Measurements from ENCODE around the gene SPPL2C. TPM values are rescaled to one million over a fixed set of nuclear protein-coding genes. Genes with fewer than 3 reads are reported as not detected.

Gene SPPL2C
- total and polyA plus RNA-seq, 10 of the 15 experiments (the other 5 are each of a cell fraction or from before 2014, with no cell fraction given) = not detected

DNA sequence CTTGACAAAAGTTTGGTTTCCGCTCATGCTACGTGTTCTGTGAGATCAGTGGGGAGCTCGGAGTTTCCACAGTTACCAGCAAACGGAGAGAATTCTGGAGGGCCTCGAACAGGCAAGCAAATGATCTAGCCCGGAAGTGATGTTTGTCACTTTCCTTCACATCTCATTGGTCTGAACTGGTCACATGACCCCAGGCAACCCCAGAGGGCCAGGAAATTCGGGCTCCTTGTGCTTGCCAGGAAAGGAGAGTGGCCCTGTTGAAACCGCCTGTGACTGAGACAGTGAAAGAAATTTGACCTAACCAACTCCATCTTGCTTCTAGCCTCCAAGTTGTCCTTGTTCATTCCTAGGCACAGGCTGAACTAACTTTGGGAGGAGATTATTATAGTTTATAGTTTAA is 23.0 kb downstream of the SPPL2C start:
- H3K79me2 ChIP-seq (ENCODE audit: control insufficient read depth, insufficient read depth, low read length) = no peaks in the 10 kb centered on the region
- no peak overlapping the region for H3K27ac ChIP-seq (ENCODE audit: control insufficient read depth, insufficient read depth)
- FAIRE-seq (no peak), ATAC-seq (no peak), DNase-seq (ENCODE audit: low read depth, low spot score) (no peak)
- H3K4me3 ChIP-seq = no peak overlapping the region
- ChIA-PET RAD21 (ENCODE audit: unreplicated experiment) (no interaction called here), CTCF (interaction anchor here (1.5 kb wide), 1 partner anchor 16 kb away, joined by 4 read pairs; no protein-coding TSS in a partner anchor), POLR2A (no interaction called here), SMC1A (ENCODE audit: uncharacterized antibody, unreplicated experiment) (no interaction called here)
- intact Hi-C loops (cut with micrococcal nuclease; ENCODE audit: unreplicated experiment) (no loop called here), in situ Hi-C loops (cut with MboI) (no loop called here)
- no peaks in the 10 kb centered on the region for H4K20me1 ChIP-seq (ENCODE audit: control insufficient read depth, insufficient read depth)
- H3K9ac ChIP-seq (ENCODE audit: control insufficient read depth, insufficient read depth, low read length) = no peak overlapping the region
- 41% methylated on average over 8 of the region's 8 CpGs for WGBS (ENCODE audit: insufficient coverage, insufficient replicate concordance, low lambda C conversion rate, missing lambda C conversion rate)
- no TSS peak for BruUV-seq (replicated peaks)
- no peak overlapping the region for H2AFZ ChIP-seq (ENCODE audit: control insufficient read depth, low read depth, low read length)
- H3K27me3 ChIP-seq (replicated peaks in 1 of 2; ENCODE audit: control insufficient read depth in 2 of 2, insufficient read depth in 2 of 2, low read length in 1 of 2) = peaks cover 0 to 5% of the 10 kb centered on the region in 2 experiments; a peak in 3 of 4 replicates
- no peak for TF ChIP-seq MTA3 (IDR thresholded peaks at IDR 0.05; ENCODE audit: borderline replicate concordance, low read length)
- peak; percentile 75 for TF ChIP-seq NFYB (IDR thresholded peaks at IDR 0.05; ENCODE audit: insufficient read depth, low read depth, low read length)
- H3K4me2 ChIP-seq (ENCODE audit: control insufficient read depth, insufficient read depth) = no peak overlapping the region
- no peaks in the 10 kb centered on the region for H3K36me3 ChIP-seq (ENCODE audit: control insufficient read depth in 2 of 2, insufficient read depth in 2 of 2, low read length in 1 of 2)
- no peaks in the 10 kb centered on the region for H3K4me1 ChIP-seq (ENCODE audit: control insufficient read depth, insufficient read depth, low read length)
- H3K9me3 ChIP-seq (replicated peaks; ENCODE audit: control insufficient read depth, insufficient read depth, low read length) = no peaks in the 10 kb centered on the region

DNA sequence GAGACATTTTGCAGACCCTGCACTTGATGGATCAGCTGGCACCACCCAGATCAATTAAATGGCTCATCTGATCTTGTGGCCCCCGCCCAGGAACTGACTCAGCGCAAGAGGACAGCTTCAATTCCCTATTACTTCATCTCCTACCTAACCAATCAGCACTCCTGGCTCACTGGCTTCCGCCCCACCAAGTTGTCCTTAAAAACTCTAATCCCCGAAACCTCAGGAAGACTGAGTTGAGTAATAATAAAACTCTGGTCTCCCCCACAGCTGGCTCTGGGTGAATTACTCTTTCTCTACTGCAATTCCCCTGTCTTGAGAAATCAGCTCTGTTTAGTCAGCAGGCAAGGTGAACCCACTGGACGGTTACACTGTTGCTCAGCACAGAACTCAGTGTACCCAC is 23.6 kb downstream of the SPPL2C start:
- no peak overlapping the region for H2AFZ ChIP-seq (ENCODE audit: control insufficient read depth, low read depth, low read length)
- in situ Hi-C loops (cut with MboI) = no loop called here
- POLR2A ChIA-PET = no interaction called here

More for the DNA sequence above, 23.6 kb downstream of the SPPL2C start:
- SMC1A ChIA-PET (ENCODE audit: uncharacterized antibody, unreplicated experiment) = no interaction called here
- H3K27me3 ChIP-seq (replicated peaks in 1 of 2; ENCODE audit: control insufficient read depth in 2 of 2, insufficient read depth in 2 of 2, low read length in 1 of 2) = peaks cover 0 to 5% of the 10 kb centered on the region in 2 experiments; a peak in 3 of 4 replicates
- H3K4me1 ChIP-seq (ENCODE audit: control insufficient read depth, insufficient read depth, low read length) = no peaks in the 10 kb centered on the region
- DNase-seq (ENCODE audit: low read depth, low spot score) (no peak), FAIRE-seq (no peak), ATAC-seq (no peak)
- CTCF ChIA-PET = interaction anchor here (1.5 kb wide), 1 partner anchor 16 kb away, joined by 4 read pairs; no protein-coding TSS in a partner anchor
- 38% methylated on average over 5 of the region's 5 CpGs for WGBS (ENCODE audit: insufficient coverage, insufficient replicate concordance, low lambda C conversion rate, missing lambda C conversion rate)
- H3K79me2 ChIP-seq (ENCODE audit: control insufficient read depth, insufficient read depth, low read length) = no peaks in the 10 kb centered on the region
- intact Hi-C loops (cut with micrococcal nuclease; ENCODE audit: unreplicated experiment) = no loop called here
- no peak for TF ChIP-seq GATAD2B (conservative IDR thresholded peaks at IDR 0.05; ENCODE audit: low read depth)
- TF ChIP-seq IKZF2 (IDR thresholded peaks at IDR 0.05) = no peak
- no peak for TF ChIP-seq BRCA1 (IDR thresholded peaks at IDR 0.05; ENCODE audit: low read depth, low read length)
- TF ChIP-seq ZNF207 (IDR thresholded peaks at IDR 0.05; ENCODE audit: borderline replicate concordance) = no peak
- TF ChIP-seq EED (IDR thresholded peaks at IDR 0.05; ENCODE audit: low read depth) = no peak
- TF ChIP-seq BACH1 (IDR thresholded peaks at IDR 0.05; ENCODE audit: borderline replicate concordance) = no peak
- no peak for TF ChIP-seq POLR2AphosphoS2 (IDR thresholded peaks at IDR 0.05; ENCODE audit: low read depth, low read length)
- no peak for TF ChIP-seq ZNF274 (IDR thresholded peaks at IDR 0.05; ENCODE audit: insufficient read depth, insufficient read length)
- no peak for TF ChIP-seq RFX5 (IDR thresholded peaks at IDR 0.05; ENCODE audit: low read depth, low read length)
- TF ChIP-seq, protein P1, sequence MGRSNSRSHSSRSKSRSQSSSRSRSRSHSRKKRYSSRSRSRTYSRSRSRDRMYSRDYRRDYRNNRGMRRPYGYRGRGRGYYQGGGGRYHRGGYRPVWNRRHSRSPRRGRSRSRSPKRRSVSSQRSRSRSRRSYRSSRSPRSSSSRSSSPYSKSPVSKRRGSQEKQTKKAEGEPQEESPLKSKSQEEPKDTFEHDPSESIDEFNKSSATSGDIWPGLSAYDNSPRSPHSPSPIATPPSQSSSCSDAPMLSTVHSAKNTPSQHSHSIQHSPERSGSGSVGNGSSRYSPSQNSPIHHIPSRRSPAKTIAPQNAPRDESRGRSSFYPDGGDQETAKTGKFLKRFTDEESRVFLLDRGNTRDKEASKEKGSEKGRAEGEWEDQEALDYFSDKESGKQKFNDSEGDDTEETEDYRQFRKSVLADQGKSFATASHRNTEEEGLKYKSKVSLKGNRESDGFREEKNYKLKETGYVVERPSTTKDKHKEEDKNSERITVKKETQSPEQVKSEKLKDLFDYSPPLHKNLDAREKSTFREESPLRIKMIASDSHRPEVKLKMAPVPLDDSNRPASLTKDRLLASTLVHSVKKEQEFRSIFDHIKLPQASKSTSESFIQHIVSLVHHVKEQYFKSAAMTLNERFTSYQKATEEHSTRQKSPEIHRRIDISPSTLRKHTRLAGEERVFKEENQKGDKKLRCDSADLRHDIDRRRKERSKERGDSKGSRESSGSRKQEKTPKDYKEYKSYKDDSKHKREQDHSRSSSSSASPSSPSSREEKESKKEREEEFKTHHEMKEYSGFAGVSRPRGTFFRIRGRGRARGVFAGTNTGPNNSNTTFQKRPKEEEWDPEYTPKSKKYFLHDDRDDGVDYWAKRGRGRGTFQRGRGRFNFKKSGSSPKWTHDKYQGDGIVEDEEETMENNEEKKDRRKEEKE (IDR thresholded peaks at IDR 0.05) = no peak
- no peak overlapping the region for H3K9ac ChIP-seq (ENCODE audit: control insufficient read depth, insufficient read depth, low read length)
- H3K27ac ChIP-seq (ENCODE audit: control insufficient read depth, insufficient read depth) = no peak overlapping the region
- H4K20me1 ChIP-seq (ENCODE audit: control insufficient read depth, insufficient read depth) = no peaks in the 10 kb centered on the region
- RAD21 ChIA-PET (ENCODE audit: unreplicated experiment) = no interaction called here
- no peak overlapping the region for H3K4me2 ChIP-seq (ENCODE audit: control insufficient read depth, insufficient read depth)
- no peak overlapping the region for H3K4me3 ChIP-seq
- no peaks in the 10 kb centered on the region for H3K36me3 ChIP-seq (ENCODE audit: control insufficient read depth in 2 of 2, insufficient read depth in 2 of 2, low read length in 1 of 2)
- H3K9me3 ChIP-seq (replicated peaks; ENCODE audit: control insufficient read depth, insufficient read depth, low read length) = no peaks in the 10 kb centered on the region
- no TSS peak for BruUV-seq (replicated peaks)
